Ishikawa (cell line): ENCODE data around the gene HEBP1.

Experiments
- CREB1 ChIP-seq: IDR thresholded peaks from 2 replicates; pipeline ENCODE4 v1.6.1; 2012; ENCODE audit warnings: low read depth
- RAD21 ChIP-seq: IDR thresholded peaks from 2 replicates; pipeline ENCODE4 v1.6.1; 2012; ENCODE audit warnings: low read depth
- TAF1 ChIP-seq: IDR thresholded peaks from 2 replicates; pipeline ENCODE4 v1.6.1; 2012; ENCODE audit warnings: low read depth, mild to moderate bottlenecking
- TCF12 ChIP-seq: IDR thresholded peaks from 2 replicates; pipeline ENCODE4 v1.6.1; 2012; ENCODE audit warnings: low read depth
- YY1 ChIP-seq: IDR thresholded peaks from 2 replicates; pipeline ENCODE4 v1.6.1; 2012; ENCODE audit warnings: low read depth

GRCh38 chr12:13044002-13044905 is 44.2 kb upstream of the HEBP1 start, which contains the start of gene FAM234B:
- TF ChIP-seq TAF1 (peak; percentile 93), CREB1 (no peak), TCF12 (no peak; the same call in 1 of the 2 replicates), YY1 (peak; percentile 96), RAD21 (no peak; the same call in 1 of the 2 replicates)
